ENCODE results near the gene RAB12. TPM values are rescaled to one million over a fixed set of nuclear protein-coding genes. Genes with fewer than 3 reads are reported as not detected.

The RAB12 gene
- total RNA-seq, 1 experiment from 2014 or later = 79.4 TPM

DNA sequence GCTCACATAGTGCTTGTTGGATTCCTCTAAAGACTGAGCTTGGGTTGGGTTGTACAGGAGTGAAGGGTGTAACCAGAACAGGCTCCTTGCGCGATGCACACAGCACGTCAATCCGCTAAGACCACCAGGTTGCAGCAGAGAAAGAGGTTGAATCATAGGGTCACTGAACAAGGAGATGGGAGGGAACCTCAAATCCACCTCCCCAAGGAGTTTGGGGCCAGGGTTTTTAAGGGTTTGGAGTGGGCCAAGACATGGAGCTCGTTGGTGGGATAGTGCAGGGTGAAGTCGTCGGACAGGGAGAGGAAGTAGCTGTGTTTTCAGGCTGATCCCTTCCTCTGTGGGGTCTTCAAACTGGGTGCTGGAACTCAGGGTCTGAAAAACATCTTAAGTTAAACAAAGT is 75.3 kb downstream of the RAB12 start:
- Histone ChIP-seq H3K4me1 (replicated peaks; ENCODE audit: insufficient read depth) (no peaks in the 10 kb centered on the region), H3K4me3 (no peak overlapping the region), H3K27me3 (ENCODE audit: insufficient read depth, low read depth) (no peaks in the 10 kb centered on the region), H3K36me3 (ENCODE audit: low read depth) (no peaks in the 10 kb centered on the region), H3F3A (ENCODE audit: insufficient read depth, low read depth) (no peaks in the 10 kb centered on the region), H2AFZ (no peak overlapping the region), H3K9me3 (ENCODE audit: insufficient read depth, low read depth) (no peaks in the 10 kb centered on the region), H4K20me1 (ENCODE audit: insufficient read depth) (no peaks in the 10 kb centered on the region), H3K9me2 (ENCODE audit: insufficient read depth) (no peaks in the 10 kb centered on the region), H3K27ac (no peak overlapping the region), H3K79me2 (ENCODE audit: low read depth) (no peaks in the 10 kb centered on the region), H3K4me2 (no peak overlapping the region)
- CTCF ChIA-PET = interaction anchor here (0.6 kb wide), 1 partner anchor 26 kb away, joined by 3 read pairs; no protein-coding TSS in a partner anchor
- BruUV-seq (replicated peaks) = no TSS peak
- POLR2A ChIA-PET (ENCODE audit: unreplicated experiment) = no interaction called here
- TF ChIP-seq EZH2 (IDR thresholded peaks at IDR 0.05; ENCODE audit: low read depth) = no peak
- TF ChIP-seq, protein P1, sequence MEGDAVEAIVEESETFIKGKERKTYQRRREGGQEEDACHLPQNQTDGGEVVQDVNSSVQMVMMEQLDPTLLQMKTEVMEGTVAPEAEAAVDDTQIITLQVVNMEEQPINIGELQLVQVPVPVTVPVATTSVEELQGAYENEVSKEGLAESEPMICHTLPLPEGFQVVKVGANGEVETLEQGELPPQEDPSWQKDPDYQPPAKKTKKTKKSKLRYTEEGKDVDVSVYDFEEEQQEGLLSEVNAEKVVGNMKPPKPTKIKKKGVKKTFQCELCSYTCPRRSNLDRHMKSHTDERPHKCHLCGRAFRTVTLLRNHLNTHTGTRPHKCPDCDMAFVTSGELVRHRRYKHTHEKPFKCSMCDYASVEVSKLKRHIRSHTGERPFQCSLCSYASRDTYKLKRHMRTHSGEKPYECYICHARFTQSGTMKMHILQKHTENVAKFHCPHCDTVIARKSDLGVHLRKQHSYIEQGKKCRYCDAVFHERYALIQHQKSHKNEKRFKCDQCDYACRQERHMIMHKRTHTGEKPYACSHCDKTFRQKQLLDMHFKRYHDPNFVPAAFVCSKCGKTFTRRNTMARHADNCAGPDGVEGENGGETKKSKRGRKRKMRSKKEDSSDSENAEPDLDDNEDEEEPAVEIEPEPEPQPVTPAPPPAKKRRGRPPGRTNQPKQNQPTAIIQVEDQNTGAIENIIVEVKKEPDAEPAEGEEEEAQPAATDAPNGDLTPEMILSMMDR (conservative IDR thresholded peaks at IDR 0.05) = no peak
- intact Hi-C loops (cut with micrococcal nuclease; ENCODE audit: unreplicated experiment) = no loop called here
- no peak for DNase-seq

DNA sequence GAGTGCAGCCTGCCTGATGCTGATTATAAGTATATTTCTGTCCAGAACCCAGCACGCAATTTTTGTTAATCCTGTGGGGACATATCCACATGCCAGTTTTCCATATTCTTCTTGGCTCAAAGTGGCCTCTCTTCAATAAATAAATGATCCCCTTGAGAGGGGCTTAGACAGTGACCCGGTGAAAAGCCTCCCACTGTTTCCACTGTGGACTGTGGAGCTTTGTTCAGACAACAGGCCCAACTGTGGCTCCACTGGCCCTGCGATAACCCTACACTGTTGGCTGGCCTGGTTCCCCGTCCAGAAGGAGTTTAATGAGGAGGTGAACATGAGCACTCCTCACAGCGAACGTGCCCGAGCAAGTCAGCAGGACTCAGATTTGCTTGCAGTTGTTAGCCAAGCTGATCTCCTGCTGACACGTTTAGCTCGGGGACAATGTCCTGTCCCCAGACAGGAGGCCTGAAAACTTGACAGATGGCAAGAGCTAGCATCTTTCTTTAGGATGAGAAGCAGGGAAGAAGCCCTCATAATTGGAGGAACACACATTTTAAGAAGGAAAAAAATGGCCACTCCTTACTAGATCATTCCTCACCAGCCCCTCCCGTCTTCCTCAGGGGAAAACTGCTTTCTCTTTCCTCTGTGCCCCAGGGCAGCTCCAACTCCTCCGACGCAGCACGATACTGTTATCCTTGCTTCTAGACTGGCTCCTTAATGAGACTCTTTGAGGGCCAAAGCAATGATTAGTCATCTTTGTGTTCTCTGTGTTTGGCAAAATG is 76.1 kb downstream of the RAB12 start:
- H3K4me3 ChIP-seq = no peak overlapping the region
- ChIA-PET POLR2A (ENCODE audit: unreplicated experiment) (interaction anchor here (0.6 kb wide), 1 partner anchor 20 kb away, joined by 6 read pairs; the partner anchor contains the start of gene MTCL1), CTCF (interaction anchor here (0.6 kb wide), 1 partner anchor 27 kb away, joined by 3 read pairs; no protein-coding TSS in a partner anchor)
- H3K4me1 ChIP-seq (replicated peaks; ENCODE audit: insufficient read depth) = no peaks in the 10 kb centered on the region
- DNase-seq = no peak
- no peaks in the 10 kb centered on the region for H3K79me2 ChIP-seq (ENCODE audit: low read depth)
- no peaks in the 10 kb centered on the region for H3K27me3 ChIP-seq (ENCODE audit: insufficient read depth, low read depth)
- BruUV-seq (replicated peaks) = no TSS peak
- H3K9me3 ChIP-seq (ENCODE audit: insufficient read depth, low read depth) = no peaks in the 10 kb centered on the region
- no peaks in the 10 kb centered on the region for H3K9me2 ChIP-seq (ENCODE audit: insufficient read depth)
- no peaks in the 10 kb centered on the region for H4K20me1 ChIP-seq (ENCODE audit: insufficient read depth)
- no peak overlapping the region; the same call in 1 of the 2 replicates for H2AFZ ChIP-seq
- no peak overlapping the region for H3K4me2 ChIP-seq
- TF ChIP-seq EZH2 (IDR thresholded peaks at IDR 0.05; ENCODE audit: low read depth) = no peak
- TF ChIP-seq, protein P1 (conservative IDR thresholded peaks at IDR 0.05) = no peak
- intact Hi-C loops (cut with micrococcal nuclease; ENCODE audit: unreplicated experiment) = no loop called here
- H3F3A ChIP-seq (ENCODE audit: insufficient read depth, low read depth) = no peaks in the 10 kb centered on the region
- no peaks in the 10 kb centered on the region for H3K36me3 ChIP-seq (ENCODE audit: low read depth)
- H3K27ac ChIP-seq = no peak overlapping the region

DNA sequence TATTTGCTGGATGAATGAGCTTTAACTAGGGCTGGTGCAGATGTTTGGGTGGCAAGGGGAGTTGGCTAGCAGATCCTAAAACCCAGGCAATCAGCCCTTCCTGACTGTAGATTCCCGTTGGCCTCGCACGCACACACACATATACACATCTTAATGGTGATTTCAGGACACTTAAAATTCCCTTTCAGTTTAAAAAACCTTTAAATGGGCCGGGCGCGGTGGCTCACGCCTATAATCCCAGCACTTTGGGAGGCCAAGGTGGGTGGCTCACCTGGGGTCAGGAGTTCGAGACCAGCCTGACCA is 76.6 kb downstream of the RAB12 start:
- no peak overlapping the region for H3K4me3 ChIP-seq
- TF ChIP-seq, protein P1 (conservative IDR thresholded peaks at IDR 0.05) = no peak
- no peak for TF ChIP-seq EZH2 (IDR thresholded peaks at IDR 0.05; ENCODE audit: low read depth)
- intact Hi-C loops (cut with micrococcal nuclease; ENCODE audit: unreplicated experiment) = no loop called here
- no peak overlapping the region for H3K4me2 ChIP-seq
- POLR2A ChIA-PET (ENCODE audit: unreplicated experiment) = interaction anchor here (0.6 kb wide), 1 partner anchor 19 kb away, joined by 6 read pairs; the partner anchor contains the start of gene MTCL1
- no peaks in the 10 kb centered on the region for H3F3A ChIP-seq (ENCODE audit: insufficient read depth, low read depth)
- no peaks in the 10 kb centered on the region for H3K4me1 ChIP-seq (replicated peaks; ENCODE audit: insufficient read depth)
- H3K36me3 ChIP-seq (ENCODE audit: low read depth) = no peaks in the 10 kb centered on the region
- DNase-seq = no peak
- no peaks in the 10 kb centered on the region for H3K9me3 ChIP-seq (ENCODE audit: insufficient read depth, low read depth)
- no peaks in the 10 kb centered on the region for H3K79me2 ChIP-seq (ENCODE audit: low read depth)
- H3K27me3 ChIP-seq (ENCODE audit: insufficient read depth, low read depth) = no peaks in the 10 kb centered on the region
- no peak overlapping the region for H2AFZ ChIP-seq
- no peak overlapping the region for H3K27ac ChIP-seq
- CTCF ChIA-PET = no interaction called here
- H3K9me2 ChIP-seq (ENCODE audit: insufficient read depth) = no peaks in the 10 kb centered on the region
- BruUV-seq (replicated peaks) = no TSS peak
- no peaks in the 10 kb centered on the region for H4K20me1 ChIP-seq (ENCODE audit: insufficient read depth)
